Mucosa of stomach (tissue), 1 donor: ENCODE results near the gene CNKSR1.

ENCODE experiments used
- H3K27me3 ChIP-seq: one replicate; pipeline ENCODE4 v1.7.0; 2013; ENCODE audit warnings: mild to moderate bottlenecking, low read length; ENCODE audit not compliant: control insufficient read depth, insufficient read depth
- H3K36me3 ChIP-seq: one replicate; pipeline ENCODE4 v1.7.0; 2013; ENCODE audit warnings: low read length; ENCODE audit not compliant: control insufficient read depth, insufficient read depth
- H3K4me1 ChIP-seq: one replicate; pipeline ENCODE4 v1.7.0; 2013; ENCODE audit warnings: mild to moderate bottlenecking, low read length; ENCODE audit not compliant: control insufficient read depth, insufficient read depth
- H3K4me3 ChIP-seq: one replicate; pipeline ENCODE4 v1.7.0; 2013; ENCODE audit warnings: low read length
- H3K9ac ChIP-seq: one replicate; pipeline ENCODE4 v1.7.0; 2013; ENCODE audit warnings: mild to moderate bottlenecking, low read length, moderate library complexity
- H3K9me3 ChIP-seq: one replicate; pipeline ENCODE4 v1.7.0; 2013; ENCODE audit warnings: mild to moderate bottlenecking, low read length, moderate library complexity; ENCODE audit not compliant: control insufficient read depth
- donor health status: Pancreatic carcinoma.

Gene CNKSR1, protein sequence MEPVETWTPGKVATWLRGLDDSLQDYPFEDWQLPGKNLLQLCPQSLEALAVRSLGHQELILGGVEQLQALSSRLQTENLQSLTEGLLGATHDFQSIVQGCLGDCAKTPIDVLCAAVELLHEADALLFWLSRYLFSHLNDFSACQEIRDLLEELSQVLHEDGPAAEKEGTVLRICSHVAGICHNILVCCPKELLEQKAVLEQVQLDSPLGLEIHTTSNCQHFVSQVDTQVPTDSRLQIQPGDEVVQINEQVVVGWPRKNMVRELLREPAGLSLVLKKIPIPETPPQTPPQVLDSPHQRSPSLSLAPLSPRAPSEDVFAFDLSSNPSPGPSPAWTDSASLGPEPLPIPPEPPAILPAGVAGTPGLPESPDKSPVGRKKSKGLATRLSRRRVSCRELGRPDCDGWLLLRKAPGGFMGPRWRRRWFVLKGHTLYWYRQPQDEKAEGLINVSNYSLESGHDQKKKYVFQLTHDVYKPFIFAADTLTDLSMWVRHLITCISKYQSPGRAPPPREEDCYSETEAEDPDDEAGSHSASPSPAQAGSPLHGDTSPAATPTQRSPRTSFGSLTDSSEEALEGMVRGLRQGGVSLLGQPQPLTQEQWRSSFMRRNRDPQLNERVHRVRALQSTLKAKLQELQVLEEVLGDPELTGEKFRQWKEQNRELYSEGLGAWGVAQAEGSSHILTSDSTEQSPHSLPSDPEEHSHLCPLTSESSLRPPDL

DNA sequence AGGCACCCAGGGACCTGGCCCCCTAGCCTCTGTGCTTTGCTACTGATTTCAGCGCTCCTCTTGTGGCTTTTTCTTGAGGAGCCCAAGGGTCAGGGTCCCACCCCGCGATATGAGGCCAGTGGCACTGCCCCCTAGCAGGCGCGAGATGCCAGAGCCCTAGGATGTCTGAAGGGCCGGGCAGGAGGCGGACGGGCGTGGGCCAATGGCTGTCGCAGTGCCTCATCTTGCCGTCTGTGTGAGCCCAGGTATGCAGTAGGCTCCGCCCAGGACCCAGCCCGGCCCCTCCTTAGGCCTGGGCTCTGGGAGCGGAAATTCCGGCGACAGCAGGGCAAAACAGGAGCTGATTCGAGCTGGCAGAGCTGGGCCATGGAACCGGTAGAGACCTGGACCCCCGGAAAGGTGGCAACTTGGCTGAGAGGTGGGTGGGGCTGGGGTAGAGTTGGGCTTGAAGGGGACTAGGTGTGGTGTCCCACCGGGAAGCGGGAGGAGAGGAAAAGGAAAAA, at the start of gene CNKSR1:
TSS of gene CNKSR1 (plus strand) at position 310 of the 503 bp plus-strand sequence. CDS start at position 367, 57 bp downstream.
- H3K9ac ChIP-seq = peak within 1 kb of the TSS; percentile 92
- peak within 1 kb of the TSS; percentile 77 for H3K4me3 ChIP-seq

DNA sequence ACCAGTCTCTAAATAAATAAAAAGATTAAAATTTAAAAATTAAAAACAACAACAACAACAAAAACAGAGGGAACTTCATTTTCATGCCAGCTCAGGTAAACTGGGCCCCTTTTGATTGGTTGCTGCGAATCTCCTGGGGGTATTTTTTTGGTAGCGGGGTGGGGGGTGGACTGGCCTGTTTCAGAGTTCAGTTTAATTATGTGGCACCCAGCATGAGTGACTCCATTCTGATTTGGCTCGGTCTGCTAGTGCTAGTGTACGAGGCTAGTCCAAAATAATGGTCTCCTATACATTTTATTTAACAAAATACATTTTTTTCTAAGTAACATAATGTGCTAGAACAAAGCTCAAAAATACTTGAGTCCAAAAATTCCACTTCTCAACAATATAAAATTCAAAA, 47.5 kb upstream of the CNKSR1 start:
- no peaks in the 10 kb centered on the region for H3K36me3 ChIP-seq
- H3K27me3 ChIP-seq = no peaks in the 10 kb centered on the region
- no peak overlapping the region for H3K4me3 ChIP-seq
- H3K4me1 ChIP-seq = peaks cover 29% of the 10 kb centered on the region
- H3K9me3 ChIP-seq = no peaks in the 10 kb centered on the region
- no peak overlapping the region for H3K9ac ChIP-seq

More for the DNA sequence above, at the start of gene CNKSR1:
- Histone ChIP-seq H3K9me3 (no peaks in the 10 kb centered on the region), H3K4me1 (peaks cover 11% of the 10 kb centered on the region), H3K27me3 (no peaks in the 10 kb centered on the region), H3K36me3 (no peaks in the 10 kb centered on the region)

DNA sequence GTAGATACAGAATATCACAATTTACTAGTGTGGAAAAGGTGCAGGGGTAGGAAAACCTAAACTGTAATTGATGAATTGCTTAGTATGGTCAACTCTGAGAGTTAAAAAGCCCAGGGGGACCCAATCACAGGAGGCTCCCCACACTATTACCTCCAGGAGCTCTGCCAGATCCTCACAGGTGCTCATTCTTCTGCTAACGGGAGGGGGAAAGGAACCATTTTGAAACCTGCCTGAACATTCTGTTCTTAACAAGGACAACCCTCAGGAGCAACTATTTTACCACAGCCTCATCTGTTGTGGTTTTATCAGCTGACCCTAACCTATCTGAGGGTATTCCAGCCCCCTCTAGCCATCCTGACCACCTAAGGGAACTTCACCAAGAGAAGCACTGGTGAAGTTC, 46.6 kb upstream of the CNKSR1 start:
- H3K36me3 ChIP-seq = no peaks in the 10 kb centered on the region
- H3K27me3 ChIP-seq = no peaks in the 10 kb centered on the region
- H3K4me3 ChIP-seq = no peak overlapping the region
- H3K9ac ChIP-seq = no peak overlapping the region
- no peaks in the 10 kb centered on the region for H3K9me3 ChIP-seq
- peaks cover 25% of the 10 kb centered on the region for H3K4me1 ChIP-seq

DNA sequence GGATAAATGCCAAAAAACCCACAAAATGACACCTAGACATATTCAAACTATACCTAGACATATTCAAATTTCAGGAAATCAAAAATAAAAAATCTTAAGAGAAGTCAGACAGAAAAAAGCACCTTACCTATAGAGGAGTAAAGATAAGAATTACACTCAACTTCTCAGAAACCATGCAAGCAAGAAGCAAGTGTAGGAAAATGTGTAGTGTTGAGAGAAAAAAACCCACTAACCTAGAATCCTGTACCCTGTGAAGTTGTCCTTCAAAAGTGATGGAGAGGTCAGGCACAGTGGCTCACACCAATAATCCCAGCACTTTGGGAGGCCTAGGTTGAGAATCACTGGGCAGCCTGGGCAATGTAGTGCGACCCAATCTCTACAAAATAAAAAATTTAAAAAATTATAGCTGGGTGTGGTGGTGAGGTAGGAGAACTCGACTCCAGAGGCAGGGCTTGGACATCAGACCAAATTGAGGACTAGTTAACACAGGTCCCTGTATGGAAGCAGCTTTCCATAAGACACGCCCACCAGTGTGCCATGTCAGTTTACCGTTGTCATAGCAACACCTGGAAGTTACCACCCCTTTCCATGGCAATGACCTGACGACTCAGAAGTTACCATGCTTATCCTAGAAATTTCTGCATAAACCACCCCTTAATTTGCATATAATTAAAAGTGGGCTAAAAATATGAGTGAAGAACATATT, 45.0 kb upstream of the CNKSR1 start:
- H3K27me3 ChIP-seq = no peaks in the 10 kb centered on the region
- H3K9me3 ChIP-seq = no peaks in the 10 kb centered on the region
- H3K36me3 ChIP-seq = no peaks in the 10 kb centered on the region
- peaks cover 19% of the 10 kb centered on the region for H3K4me1 ChIP-seq
- no peak overlapping the region for H3K9ac ChIP-seq
- H3K4me3 ChIP-seq = no peak overlapping the region

DNA sequence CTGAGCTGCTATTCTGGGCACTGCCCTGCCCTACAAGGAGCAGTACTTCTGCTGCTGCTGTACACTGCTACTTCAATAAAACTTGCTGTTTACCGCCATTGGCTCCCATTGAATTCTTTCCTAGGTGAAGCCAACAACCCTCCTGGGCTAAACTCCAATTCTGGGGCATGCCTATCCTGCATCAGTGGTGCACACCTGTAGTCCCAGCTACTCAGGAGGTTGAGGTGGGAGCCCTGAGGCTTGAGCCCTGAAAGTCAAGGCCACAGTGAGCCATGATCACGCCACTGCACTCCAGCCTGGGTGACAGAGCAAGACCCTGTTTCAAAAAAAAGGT, 44.5 kb upstream of the CNKSR1 start:
- H3K4me3 ChIP-seq = no peak overlapping the region
- no peaks in the 10 kb centered on the region for H3K9me3 ChIP-seq
- no peak overlapping the region for H3K9ac ChIP-seq

DNA sequence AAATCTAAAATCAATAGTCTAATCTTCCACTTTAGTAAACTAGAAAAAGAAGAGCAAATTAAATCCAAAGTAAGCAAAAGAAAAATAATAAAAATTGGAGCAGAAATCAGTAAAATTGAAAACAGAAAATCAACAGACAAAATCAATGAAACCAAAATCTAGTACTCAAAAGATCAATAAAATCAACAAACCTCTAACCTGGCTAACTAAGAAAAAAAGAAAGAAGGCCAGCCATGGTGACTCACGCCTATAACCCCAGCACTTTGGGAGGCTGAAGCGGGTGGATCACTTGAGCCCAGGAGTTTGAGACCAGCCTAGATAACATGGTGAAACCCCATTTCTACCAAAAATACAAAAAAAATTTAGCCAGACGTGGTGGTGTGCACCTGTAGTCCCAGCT, 42.8 kb upstream of the CNKSR1 start:
- Histone ChIP-seq H3K4me3 (no peak overlapping the region), H3K4me1 (no peaks in the 10 kb centered on the region), H3K36me3 (no peaks in the 10 kb centered on the region), H3K9me3 (no peaks in the 10 kb centered on the region), H3K27me3 (no peaks in the 10 kb centered on the region), H3K9ac (no peak overlapping the region)

More for the DNA sequence above, 44.5 kb upstream of the CNKSR1 start:
- no peaks in the 10 kb centered on the region for H3K27me3 ChIP-seq
- H3K36me3 ChIP-seq = no peaks in the 10 kb centered on the region
- peaks cover 15% of the 10 kb centered on the region for H3K4me1 ChIP-seq

DNA sequence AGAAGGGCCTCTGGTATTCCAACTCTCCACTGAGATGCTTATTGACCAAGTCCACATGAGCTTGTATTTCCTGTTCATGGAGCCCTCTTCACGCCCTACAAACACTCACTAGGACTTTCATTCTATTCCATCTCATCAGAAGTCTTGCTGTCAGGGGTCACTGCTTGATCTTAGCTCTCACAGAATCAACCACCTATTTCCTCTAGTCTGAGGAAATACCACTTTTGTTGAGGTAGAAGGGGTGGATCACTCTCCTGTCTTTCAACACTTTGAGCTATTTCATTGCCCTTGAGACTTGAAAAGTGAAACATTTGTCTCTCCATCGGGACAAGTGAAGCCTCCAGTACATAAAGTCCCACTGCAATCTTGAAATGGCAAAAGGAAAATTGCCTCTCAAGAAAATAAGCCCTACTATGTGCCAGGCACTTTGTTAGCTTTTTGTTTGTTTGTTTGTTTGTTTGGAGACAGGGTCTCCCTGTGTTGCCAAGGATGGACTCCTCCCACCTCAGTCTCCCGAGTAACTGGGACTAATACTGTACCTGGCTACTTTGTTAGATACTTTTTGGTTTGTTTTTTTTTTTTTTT, 38.2 kb upstream of the CNKSR1 start:
- H3K9me3 ChIP-seq = no peaks in the 10 kb centered on the region
- no peaks in the 10 kb centered on the region for H3K36me3 ChIP-seq
- no peak overlapping the region for H3K9ac ChIP-seq
- no peaks in the 10 kb centered on the region for H3K4me1 ChIP-seq
- no peaks in the 10 kb centered on the region for H3K27me3 ChIP-seq
- H3K4me3 ChIP-seq = no peak overlapping the region

DNA sequence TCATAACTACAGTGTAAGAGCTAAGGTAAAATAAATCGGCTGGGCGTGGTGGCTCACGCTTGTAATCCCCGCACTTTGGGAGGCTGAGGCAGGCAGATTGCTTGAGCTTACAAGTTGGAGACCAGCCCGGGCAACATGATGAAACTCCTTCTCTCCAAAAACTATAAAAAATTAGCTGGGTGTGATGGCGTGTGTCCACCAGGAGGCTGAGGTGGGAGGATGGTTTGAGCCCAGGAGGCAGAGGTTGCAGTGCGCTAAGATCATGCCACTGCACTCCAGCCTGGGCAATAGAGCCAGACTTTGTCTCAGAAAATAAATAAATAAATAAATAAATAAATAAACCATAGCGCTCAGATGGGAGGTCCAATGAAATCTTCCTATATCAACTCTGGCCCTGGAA, 35.1 kb upstream of the CNKSR1 start:
- Histone ChIP-seq H3K9ac (no peak overlapping the region), H3K36me3 (no peaks in the 10 kb centered on the region), H3K9me3 (no peaks in the 10 kb centered on the region), H3K4me3 (no peak overlapping the region), H3K4me1 (peaks cover 6% of the 10 kb centered on the region), H3K27me3 (no peaks in the 10 kb centered on the region)

DNA sequence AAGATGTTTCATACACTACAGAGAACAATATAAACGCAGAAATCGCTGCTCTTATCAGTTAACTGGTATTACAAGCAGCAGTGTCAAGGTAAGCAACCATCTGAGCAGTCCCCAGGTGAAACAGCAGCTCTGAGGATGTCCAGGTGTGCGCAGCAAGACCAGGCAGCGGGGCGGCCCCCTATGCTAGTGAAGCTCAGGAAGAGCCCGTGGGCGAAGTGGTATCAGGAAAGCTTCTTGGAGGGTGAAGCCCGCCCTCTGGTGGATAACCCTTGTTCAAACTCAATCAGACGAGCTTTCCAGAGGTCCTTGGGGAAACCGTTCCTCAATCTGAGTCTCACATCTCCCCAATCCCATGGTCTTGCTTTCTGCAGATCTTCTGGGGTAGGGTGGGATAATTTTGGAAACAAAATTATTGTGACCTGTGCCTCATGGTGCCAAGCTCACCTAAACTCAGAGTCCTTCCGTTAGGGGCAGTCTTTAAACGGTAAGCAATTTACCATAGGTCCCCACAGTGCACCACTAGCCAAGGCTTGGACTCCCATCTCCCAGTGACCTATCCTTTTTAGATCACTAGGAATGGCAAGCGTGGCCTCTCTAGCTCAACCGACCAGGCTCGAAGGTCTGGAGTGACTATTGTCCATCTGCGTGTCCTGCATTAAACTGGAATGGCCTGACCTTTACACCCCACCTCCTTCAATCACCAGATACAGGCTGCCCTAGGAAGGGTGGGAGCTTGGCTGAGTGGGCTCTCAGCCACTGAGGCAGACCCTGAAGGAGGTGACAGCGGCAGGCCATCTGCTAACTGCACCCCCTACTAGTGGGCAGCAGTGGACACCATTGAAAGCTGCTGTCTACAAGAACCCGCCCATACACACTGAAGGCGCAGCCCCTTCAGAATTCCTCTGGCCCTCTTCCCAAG, 32.0 kb upstream of the CNKSR1 start:
- H3K9ac ChIP-seq = no peak overlapping the region
- no peaks in the 10 kb centered on the region for H3K27me3 ChIP-seq
- no peak overlapping the region for H3K4me3 ChIP-seq
- no peaks in the 10 kb centered on the region for H3K9me3 ChIP-seq
- H3K4me1 ChIP-seq = peaks cover 6% of the 10 kb centered on the region
- H3K36me3 ChIP-seq = no peaks in the 10 kb centered on the region

DNA sequence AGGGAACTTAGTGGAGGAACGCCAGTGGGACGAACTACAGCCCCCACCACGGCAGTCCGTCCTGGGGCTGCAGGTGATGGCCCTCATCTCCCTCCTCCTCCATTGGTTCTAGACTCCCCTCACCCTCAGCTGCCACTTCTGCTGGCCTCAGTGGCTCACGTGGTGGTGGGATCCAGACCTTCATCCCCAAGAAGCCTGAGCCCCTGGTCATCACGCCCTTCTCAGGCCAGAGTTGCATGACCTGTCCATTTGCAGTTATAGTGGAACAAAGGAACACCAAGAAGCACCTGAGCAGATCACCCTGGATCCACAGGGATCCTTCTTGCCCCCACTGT, 31.4 kb upstream of the CNKSR1 start:
- no peak overlapping the region for H3K9ac ChIP-seq
- peaks cover 6% of the 10 kb centered on the region for H3K4me1 ChIP-seq
- no peak overlapping the region for H3K4me3 ChIP-seq
- H3K36me3 ChIP-seq = no peaks in the 10 kb centered on the region
- no peaks in the 10 kb centered on the region for H3K27me3 ChIP-seq
- no peaks in the 10 kb centered on the region for H3K9me3 ChIP-seq

DNA sequence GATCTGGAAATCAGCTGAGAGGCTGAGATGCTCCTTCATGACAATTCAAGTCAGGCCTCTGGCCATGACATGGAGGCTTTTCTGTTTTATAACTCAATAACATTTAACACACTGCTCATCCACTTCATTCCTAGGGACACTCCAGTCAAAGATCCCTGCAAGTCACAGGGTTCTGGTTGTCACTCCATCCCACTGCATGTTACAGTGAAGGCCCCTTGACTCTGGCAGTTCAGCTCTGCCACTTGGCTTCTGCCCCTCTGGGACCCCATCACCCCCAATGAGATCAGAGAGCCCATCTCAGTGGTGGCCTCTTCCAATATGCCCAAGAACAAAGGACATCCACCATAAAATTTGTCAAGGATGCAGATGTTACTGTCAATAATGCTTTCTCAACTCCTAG, 28.4 kb upstream of the CNKSR1 start:
- no peaks in the 10 kb centered on the region for H3K36me3 ChIP-seq
- no peak overlapping the region for H3K9ac ChIP-seq
- no peak overlapping the region for H3K4me3 ChIP-seq

More for the DNA sequence above, 28.4 kb upstream of the CNKSR1 start:
- no peaks in the 10 kb centered on the region for H3K9me3 ChIP-seq
- H3K4me1 ChIP-seq = peaks cover 6% of the 10 kb centered on the region
- H3K27me3 ChIP-seq = no peaks in the 10 kb centered on the region
